Adrenal gland (tissue), 5 donors: ENCODE data around the gene RNF135.

Source experiments
- POLR2A ChIP-seq, 2 donors: fragments of 450-650 bp; IDR thresholded peaks; one replicate each; pipeline ENCODE4 v1.6.1; 2017; ENCODE audit warnings: antibody characterized with exemption in 2 of 2, mild to moderate bottlenecking in 2 of 2, moderate library complexity in 1 of 2
- TF ChIP-seq, protein P1 (sequence below), 6 experiments: fragments of 450-650 bp in 4 of 6; fragments of 200-600 bp in 2 of 6; sonication (generic) in 1 of 6; IDR thresholded peaks; 1 replicate in 5 of 6; 2 replicates in 1 of 6; pipeline versions ENCODE4 v1.5.1 to v1.8.0; 2016 to 2021; ENCODE audit warnings: antibody characterized with exemption in 6 of 6, mild to moderate bottlenecking in 2 of 6, moderate library complexity in 1 of 6
- donor health status: DM: no; HTN: no; CAD: no.

DNA sequence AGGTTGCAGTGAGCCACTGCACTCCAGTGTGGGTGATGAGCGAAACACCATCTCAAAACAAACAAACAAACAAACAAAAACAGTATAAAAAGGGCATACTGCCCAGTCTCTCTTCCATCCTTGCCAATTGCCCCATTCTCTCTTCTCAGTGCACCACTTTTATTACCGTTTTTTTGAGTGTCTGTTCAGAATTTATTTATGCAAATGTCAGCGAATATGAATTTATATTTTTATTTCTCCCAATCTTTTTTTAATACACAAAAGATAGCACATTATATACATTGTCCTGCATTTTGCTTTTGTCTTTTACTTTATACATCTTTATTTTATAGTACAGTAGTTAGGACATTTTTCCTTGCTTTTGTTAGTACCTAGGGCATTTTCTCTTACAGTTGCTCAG lies 19.6 kb downstream of the RNF135 start:
- TF ChIP-seq, protein P1, sequence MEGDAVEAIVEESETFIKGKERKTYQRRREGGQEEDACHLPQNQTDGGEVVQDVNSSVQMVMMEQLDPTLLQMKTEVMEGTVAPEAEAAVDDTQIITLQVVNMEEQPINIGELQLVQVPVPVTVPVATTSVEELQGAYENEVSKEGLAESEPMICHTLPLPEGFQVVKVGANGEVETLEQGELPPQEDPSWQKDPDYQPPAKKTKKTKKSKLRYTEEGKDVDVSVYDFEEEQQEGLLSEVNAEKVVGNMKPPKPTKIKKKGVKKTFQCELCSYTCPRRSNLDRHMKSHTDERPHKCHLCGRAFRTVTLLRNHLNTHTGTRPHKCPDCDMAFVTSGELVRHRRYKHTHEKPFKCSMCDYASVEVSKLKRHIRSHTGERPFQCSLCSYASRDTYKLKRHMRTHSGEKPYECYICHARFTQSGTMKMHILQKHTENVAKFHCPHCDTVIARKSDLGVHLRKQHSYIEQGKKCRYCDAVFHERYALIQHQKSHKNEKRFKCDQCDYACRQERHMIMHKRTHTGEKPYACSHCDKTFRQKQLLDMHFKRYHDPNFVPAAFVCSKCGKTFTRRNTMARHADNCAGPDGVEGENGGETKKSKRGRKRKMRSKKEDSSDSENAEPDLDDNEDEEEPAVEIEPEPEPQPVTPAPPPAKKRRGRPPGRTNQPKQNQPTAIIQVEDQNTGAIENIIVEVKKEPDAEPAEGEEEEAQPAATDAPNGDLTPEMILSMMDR (IDR thresholded peaks at IDR 0.05) = no peak
- no peak for TF ChIP-seq POLR2A (IDR thresholded peaks at IDR 0.05)
